ENCODE measurements around the gene HCFC1. TPM values are rescaled to one million over a fixed set of nuclear protein-coding genes. Genes with fewer than 3 reads are reported as not detected.

The HCFC1 gene
- 31.7 and 51.8 TPM in 2 replicates for total RNA-seq

DNA sequence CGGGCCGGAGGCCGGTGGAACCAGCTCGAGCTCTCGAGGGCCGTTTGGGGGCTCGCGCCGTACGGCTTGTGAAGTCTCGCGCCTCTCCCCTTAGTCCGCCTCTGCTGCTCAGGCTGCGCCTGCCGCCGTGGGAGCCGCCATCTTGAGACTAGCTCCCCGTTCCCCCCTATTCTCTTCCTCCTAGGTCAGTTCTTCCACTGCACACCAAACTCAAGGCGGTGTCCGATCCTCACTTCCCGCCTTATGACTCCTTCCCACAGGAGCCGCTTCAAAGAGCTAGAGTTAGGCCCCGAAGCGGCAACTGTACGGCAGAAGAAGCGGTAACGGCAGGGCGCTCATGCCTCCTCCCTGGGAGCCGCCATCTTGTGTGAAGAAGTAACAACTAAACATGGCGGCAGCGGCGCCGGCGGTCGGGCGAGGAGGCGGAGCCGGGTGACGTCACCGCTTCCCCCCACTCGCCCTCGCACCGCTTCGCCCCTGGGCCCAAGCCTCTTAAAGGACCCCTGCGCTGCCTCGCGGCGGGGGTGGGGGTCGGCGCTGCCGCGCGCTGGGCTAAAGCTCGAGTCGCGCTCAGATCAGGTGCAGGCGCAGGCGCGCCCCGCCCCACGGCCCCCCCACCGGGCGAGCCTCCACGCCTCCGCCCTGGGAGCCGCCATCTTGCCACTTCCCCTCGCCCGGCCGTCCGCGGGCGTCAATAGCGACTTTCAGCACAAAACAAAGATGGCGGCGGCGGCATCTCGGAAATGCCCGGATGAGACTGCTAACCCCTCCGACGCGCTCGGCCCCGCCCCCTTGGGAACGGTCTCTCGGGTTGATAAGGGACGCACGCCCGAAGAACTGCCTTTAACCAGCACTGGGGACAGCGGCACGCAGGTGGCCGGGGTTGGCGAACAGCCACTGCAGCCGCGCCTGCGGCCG, at the start of gene HCFC1:
Gene HCFC1 (minus strand): TSS at position 369 of the 918 bp plus-strand sequence. CDS start 978 bp downstream, outside the sequence.

DNA sequence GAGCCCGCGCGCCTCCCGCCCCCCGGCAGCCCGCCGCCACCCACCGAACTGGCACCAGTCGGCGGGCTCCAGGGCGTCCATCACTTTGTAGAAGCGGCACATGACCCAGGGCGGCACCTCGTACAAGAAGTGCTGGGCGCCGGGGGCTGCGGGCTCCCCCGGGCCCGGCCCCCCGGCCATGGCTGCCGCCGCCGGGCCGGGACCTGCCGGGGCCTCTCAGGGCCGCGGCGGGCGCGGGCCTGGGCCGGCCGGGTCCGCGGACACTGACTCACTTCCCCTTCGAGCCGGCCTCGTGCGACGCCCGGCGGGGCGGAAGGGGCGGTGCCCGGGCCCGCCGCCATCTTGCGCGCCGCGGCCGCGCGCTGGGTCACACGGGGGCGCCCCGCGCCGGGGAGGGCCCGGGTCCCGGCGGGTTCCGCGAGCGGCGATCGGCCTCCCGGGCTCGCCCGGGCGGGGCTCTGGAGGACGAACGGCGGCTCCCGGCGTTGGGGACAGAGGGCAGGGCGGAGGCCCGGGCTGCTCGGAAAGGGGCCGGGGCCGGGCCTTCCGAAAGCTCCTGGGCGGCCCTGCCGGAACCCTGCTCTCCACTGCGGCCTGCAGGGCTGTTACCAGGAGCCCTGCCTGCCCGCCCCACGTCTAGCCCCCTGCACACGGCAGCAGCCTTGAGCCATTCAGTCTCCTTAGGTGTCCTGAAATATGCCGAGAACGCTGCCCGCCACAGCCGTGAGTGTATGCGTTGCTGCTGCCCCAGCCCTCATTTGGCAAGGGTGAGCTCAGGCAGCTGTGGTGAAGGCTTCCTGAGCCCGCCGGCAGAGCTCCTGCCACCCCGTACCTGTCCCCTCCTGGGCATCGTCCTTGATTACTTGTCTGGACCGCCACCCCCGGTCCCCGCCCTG, 48.3 kb upstream of the HCFC1 start, which contains the start of gene IRAK1:
Gene IRAK1 (minus strand): TSS at position 270 of the 896 bp plus-strand sequence. CDS start 90 bp downstream, at position 180.

DNA sequence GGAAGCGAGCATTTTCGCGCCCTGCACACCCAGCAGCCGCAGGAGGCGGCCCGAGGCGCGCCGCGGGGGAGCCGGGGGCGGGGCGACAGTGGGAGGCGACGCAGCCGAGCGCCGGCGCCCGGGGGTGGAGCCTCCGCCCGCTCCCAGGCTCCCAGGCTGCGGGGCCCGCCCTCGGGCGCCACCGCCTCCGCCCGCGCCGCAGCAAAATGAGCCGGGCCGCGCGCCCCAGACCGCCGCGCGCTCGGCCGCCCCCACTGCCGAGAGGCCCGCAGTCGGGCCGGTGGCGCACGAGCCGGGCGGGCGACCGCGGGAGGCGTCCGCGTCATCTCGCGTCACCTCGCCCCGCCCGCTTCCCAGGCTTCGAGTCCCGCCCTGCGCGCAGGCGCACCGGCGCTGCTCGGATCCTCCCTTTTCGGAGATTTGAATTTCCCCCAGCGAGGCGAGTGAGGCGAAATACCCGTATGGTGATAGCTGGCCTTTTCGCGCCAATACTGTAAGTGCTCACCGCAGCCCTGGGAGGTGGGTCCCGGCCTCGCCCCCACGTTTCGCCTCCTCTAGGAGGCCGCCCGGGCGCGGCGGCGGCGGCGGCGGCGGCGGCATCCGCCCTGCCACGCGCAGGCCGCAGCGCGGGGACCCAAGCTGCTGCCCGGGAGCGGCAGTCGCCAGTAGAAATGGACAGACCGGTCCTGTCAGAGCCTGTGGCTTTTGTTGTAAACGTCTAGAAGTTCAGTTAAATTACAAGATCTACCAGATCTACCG, 929 bp upstream of the HCFC1 start, which contains the start of gene TMEM187:
Gene TMEM187 (plus strand): TSS at position 387 of the 759 bp plus-strand sequence. CDS start 9,309 bp downstream, outside the sequence.

DNA sequence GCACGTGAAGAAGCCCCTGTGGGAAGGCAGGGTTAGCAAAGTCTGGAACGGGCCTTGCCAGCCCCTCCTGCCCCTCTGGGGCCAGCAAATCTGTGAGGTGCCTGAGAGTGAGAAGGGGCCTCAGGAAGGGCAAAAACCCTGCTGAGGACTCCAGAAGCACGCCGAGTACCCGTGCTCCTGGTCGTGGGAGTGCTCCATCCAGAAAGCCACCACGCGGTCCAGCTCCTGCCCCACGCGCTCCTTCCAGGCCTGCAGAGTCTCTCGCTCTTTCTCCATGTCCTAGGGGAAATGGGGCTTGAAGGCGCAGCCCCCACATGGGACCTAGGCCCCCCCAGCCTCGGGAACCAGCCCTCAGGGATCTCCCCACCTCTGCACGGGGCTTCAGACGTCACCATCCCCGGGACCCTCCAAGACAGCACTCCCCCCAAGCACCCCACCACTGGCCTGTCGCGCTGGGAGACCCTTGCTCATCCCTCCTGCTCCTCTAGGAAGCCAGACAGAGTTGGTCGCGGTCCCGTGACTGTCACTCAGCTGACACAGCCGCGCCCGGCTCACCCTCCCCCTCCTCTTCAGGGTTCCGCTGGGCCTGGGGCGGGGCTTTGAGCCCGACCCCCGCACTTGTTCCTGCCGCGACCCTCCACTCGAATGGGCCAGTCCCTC, 27.3 kb downstream of the HCFC1 start, which contains the start of gene RENBP:
Gene RENBP (minus strand): TSS at position 504 of the 660 bp plus-strand sequence. CDS start 33 bp downstream, at position 471.

DNA sequence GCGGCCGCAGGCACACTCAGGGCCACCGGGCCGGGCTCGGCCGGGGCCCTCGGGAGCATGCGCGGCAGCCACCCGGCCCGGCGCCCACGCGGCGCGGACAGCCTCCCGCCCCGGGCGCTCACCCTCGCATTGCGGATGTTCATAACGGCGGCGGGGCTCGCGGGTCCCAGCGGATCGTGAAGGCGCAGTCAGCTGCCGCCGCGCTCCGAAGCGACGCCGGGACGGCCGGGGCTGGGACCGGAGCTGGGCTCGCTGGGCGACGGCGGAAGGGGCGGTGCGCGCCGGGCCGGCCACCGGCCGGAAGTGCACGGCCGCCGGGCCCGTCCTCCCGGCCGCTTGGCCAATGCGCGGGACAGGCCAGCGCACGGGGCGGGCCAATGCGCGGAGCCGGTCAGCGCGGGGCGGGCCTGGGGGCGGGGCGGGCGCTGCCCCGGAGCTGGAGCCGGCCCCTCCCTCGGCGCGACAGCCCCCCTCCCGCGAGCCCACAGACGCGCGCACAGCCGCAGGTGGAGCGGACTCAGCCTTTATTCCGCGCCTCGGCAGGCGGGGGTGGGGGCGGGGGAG, 36.8 kb downstream of the HCFC1 start, which contains the start of gene NAA10:
Gene NAA10 (minus strand): TSS at position 276 of the 564 bp plus-strand sequence. CDS start 133 bp downstream, at position 143.

DNA sequence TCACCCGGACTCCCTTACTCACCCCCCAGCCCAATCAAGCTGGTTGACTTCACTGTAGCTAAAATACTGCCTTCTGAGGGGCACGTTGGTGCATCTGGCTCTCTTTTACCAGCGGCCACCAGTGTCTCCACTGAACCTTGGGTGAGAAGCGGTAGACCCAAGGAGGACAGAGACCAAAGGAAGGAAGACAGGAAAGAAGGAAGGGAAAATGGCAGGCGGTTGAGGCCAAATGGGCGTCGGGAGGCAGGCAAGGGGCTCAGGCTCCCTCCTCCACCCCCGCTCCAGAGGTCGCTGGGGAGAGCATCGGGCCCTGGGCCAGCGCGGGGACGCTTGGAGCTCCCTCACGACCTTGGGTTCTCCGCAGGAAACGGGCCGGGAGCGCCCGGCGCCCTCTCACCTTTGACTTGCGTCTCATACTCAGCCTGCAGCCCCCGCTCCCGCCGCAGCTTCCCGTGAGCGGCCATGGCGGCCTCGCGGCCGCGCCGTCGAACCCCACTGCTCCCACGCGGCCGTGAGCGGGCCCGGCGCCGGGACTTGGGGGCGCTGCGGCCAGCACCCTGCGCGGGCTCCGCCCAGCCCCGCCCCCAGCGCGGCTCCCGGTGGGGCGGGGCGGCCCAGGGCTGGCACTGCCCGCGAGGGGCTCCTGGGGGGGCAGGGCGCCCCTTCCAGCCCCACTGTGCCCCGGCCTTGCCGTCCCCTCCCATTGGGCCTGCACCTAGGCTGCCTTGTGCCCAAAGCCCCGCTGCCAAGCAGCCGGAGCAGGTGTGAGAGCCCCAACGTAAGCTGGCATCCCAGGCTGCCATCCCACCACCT, 45.7 kb downstream of the HCFC1 start, which contains the start of gene ARHGAP4:
Gene ARHGAP4 (minus strand): TSS at position 526 of the 813 bp plus-strand sequence. CDS start 62 bp downstream, at position 464.

DNA sequence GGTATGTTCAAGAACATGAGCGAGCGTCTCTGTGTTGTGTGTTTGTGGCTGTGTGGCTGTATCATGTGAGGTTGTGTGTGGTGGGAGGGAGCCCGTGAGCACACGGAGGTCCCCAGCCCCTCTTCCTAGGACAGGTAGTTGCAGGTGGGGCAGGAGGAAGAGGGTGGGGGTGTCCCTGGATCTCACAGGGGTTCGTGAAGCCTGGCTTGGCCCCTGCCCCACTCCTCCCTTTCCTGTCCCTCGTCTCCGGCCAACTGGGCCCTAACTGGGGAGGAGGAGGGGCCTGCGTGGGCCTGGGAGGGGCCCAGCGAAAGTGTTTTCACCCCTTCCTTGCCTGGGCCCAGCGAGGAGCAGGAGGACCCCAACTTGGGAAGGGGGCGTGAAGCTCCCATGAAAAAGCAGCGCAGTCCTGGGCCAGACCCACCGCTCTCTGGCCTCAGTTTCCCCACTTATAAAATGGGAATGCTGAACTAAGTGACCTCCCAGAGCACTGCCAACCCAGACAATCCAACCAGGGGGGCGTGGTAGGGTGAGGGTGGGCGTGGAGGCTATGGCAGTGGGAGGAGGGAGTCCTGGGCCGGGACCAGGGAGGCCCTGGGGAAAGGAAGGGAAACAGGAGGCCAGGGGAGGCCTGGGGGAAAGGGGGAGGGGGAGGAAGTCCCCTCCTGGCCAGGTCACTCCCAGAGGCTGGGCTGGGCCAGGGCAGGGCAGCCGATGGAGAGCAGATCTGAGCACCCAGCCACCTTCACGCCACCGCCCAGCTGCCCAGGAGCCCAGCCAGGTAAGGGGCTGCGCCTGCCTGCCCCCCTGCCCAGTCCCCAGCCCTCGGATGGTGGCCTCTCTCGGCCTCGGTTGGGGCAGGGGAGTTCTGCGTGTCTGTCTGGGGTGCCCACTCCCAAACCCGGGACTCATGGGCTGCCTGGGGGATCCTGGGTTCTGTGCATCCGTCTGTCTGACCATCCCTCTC, 67.3 kb downstream of the HCFC1 start, which contains the start of gene AVPR2:
Gene AVPR2 (plus strand): TSS at position 683 of the 967 bp plus-strand sequence. CDS start 473 bp downstream, outside the sequence.

Small RNA genes lying within 50 kb of the gene (small RNA-seq; reads per million reads assigned to genes)
- gene MIR3202-1 (ENCODE audit: low replicate concordance) = not detected

Other genes with a start within 250 kb of the HCFC1 start
- gene BCAP31, start 247.4 kb downstream of the HCFC1 start, total RNA-seq = 141 and 153 TPM in 2 replicates
- gene ABCD1, start 247.0 kb downstream of the HCFC1 start, total RNA-seq = 18.6 and 22.0 TPM in 2 replicates
- gene PLXNB3, start 207.6 kb downstream of the HCFC1 start, total RNA-seq = 4.0 and 4.6 TPM in 2 replicates
- 0.44 and 1.7 TPM in 2 replicates for gene SRPK3, start 190.8 kb downstream of the HCFC1 start, total RNA-seq
- 64.6 and 81.2 TPM in 2 replicates for gene IDH3G, start 177.4 kb downstream of the HCFC1 start, total RNA-seq
- gene SSR4, start 177.2 kb downstream of the HCFC1 start, total RNA-seq = 101 and 182 TPM in 2 replicates
- gene PDZD4, start 141.3 kb downstream of the HCFC1 start, total RNA-seq = 0.14 TPM in 1 of 2 replicates, not detected in the other
- gene L1CAM, start 85.6 kb downstream of the HCFC1 start, total RNA-seq = 0.88 and 18.2 TPM in 2 replicates
- gene AVPR2, start 67.1 kb downstream of the HCFC1 start, total RNA-seq = not detected in 2 replicates
- gene ARHGAP4, start 45.6 kb downstream of the HCFC1 start, total RNA-seq = 1.1 and 2.9 TPM in 2 replicates
- 81.8 and 123 TPM in 2 replicates for gene NAA10, start 36.8 kb downstream of the HCFC1 start, total RNA-seq
- 3.6 and 6.6 TPM in 2 replicates for gene RENBP, start 27.2 kb downstream of the HCFC1 start, total RNA-seq
- 5.9 and 8.0 TPM in 2 replicates for gene TMEM187, start 936 bp upstream of the HCFC1 start, total RNA-seq
- gene IRAK1, start 48.1 kb upstream of the HCFC1 start, total RNA-seq = 117 and 144 TPM in 2 replicates
- 31.5 and 33.5 TPM in 2 replicates for gene MECP2, start 125.9 kb upstream of the HCFC1 start, total RNA-seq
- gene OPN1LW, start 172.4 kb upstream of the HCFC1 start, total RNA-seq = not detected in 2 replicates
- gene OPN1MW, start 210.8 kb upstream of the HCFC1 start, total RNA-seq = not detected in 2 replicates
- gene OPN1MW2, start 247.9 kb upstream of the HCFC1 start, total RNA-seq = not detected in 2 replicates

Measured in placental pericyte (primary cell).